NB4 (cell line): ENCODE measurements around the gene CLDN18.

Experiments used
- CTCF ChIP-seq: IDR thresholded peaks from one replicate; pipeline ENCODE4 v1.5.1; 2012; ENCODE audit warnings: low read depth, low read length
- MAX ChIP-seq: IDR thresholded peaks from 2 replicates; pipeline ENCODE4 v1.6.1; 2011; ENCODE audit warnings: low read depth, low read length

- no peak for TF ChIP-seq CTCF
- TF ChIP-seq MAX, result no peak
Measured at GRCh38 chr3:138009476-138010272, at the start of gene CLDN18.
